Panc1 (cell line): Measurements from ENCODE around the gene KCNE3.

ENCODE experiments used
- POLR2AphosphoS5 ChIP-seq: IDR thresholded peaks from 2 replicates; pipeline ENCODE4 v1.6.1; 2012; ENCODE audit warnings: mild to moderate bottlenecking, low read depth, low read length, moderate library complexity
- TF ChIP-seq, protein P1 (sequence below): fragments of 450-650 bp; IDR thresholded peaks from 2 replicates; pipeline ENCODE4 v1.5.1; 2017; ENCODE audit warnings: mild to moderate bottlenecking

GRCh38 chr11:74427384-74427886 lies 39.9 kb downstream of the KCNE3 start:
- TF ChIP-seq, protein P1, sequence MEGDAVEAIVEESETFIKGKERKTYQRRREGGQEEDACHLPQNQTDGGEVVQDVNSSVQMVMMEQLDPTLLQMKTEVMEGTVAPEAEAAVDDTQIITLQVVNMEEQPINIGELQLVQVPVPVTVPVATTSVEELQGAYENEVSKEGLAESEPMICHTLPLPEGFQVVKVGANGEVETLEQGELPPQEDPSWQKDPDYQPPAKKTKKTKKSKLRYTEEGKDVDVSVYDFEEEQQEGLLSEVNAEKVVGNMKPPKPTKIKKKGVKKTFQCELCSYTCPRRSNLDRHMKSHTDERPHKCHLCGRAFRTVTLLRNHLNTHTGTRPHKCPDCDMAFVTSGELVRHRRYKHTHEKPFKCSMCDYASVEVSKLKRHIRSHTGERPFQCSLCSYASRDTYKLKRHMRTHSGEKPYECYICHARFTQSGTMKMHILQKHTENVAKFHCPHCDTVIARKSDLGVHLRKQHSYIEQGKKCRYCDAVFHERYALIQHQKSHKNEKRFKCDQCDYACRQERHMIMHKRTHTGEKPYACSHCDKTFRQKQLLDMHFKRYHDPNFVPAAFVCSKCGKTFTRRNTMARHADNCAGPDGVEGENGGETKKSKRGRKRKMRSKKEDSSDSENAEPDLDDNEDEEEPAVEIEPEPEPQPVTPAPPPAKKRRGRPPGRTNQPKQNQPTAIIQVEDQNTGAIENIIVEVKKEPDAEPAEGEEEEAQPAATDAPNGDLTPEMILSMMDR = no peak
- no peak for TF ChIP-seq POLR2AphosphoS5
